GM15510 (cell line): ENCODE results near the gene SEL1L.

Experiments
- POLR2A ChIP-seq: IDR thresholded peaks from 3 replicates; pipeline ENCODE4 v1.6.1; 2011; ENCODE audit warnings: borderline replicate concordance; ENCODE audit not compliant: insufficient read length; ENCODE audit errors: extremely low read depth

SEL1L gene

GRCh38 chr14:81440041-81440440 is 93.6 kb downstream of the SEL1L start:
- TF ChIP-seq POLR2A, result no peak

DNA sequence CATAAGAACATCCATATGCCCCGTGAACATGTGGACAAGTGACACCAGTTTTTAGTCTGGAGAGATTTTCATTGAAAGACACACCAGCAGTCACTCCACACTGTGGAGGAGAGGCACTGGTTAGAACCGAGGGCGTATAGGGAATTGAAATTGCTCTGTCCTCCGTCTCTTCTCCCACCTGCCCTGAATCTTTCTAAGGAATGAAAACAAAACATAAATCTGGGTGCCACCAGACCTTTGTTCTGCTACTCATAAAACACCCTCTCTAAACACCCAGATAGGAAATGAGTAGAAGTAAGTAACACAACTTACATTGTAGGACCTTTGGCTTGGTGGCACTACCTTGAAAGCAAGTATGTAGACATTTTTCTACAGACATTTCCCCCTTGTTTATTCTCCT is 96.4 kb downstream of the SEL1L start:
- TF ChIP-seq POLR2A, result no peak

DNA sequence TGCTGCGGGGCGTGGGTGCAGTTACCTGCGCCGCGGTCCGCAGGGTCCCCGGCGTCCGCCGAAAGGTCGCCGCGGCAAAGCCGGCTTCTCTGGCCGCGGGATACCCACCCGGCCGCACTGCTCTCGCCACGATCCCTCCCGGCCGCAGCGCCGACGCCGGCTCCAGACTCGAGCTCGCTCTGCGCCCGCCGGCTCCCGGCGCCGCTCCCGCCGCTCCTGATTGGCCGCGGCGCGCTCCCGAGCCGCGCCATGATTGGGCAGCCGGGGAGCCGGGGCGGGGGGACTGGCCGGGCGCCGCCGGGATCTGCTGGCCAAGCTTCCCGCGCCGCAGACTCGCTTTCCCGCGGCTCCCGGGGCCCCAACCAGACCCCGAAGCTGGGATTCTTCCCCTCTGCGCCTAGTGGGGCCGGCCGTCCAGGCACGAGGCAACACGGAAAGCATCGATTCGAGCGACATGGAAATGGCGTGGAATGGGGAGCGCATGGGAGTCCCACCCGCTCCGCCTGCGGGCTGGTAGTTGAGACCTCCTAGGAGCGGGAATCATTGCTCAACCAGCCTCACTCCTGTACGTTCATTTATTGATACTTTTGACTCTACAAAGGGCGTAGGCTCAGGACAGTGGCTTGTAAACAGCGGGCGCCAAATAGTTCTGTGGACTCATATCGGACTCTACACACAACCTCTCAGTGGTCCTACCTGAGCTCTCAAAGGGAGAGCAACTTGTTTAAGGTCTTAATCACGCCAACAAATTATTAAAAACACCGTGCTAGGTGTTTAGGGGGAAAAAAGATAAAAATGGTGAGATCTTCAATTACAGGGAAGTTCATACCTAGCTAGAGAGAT is 97.1 kb downstream of the SEL1L start:
- no peak for TF ChIP-seq POLR2A

DNA sequence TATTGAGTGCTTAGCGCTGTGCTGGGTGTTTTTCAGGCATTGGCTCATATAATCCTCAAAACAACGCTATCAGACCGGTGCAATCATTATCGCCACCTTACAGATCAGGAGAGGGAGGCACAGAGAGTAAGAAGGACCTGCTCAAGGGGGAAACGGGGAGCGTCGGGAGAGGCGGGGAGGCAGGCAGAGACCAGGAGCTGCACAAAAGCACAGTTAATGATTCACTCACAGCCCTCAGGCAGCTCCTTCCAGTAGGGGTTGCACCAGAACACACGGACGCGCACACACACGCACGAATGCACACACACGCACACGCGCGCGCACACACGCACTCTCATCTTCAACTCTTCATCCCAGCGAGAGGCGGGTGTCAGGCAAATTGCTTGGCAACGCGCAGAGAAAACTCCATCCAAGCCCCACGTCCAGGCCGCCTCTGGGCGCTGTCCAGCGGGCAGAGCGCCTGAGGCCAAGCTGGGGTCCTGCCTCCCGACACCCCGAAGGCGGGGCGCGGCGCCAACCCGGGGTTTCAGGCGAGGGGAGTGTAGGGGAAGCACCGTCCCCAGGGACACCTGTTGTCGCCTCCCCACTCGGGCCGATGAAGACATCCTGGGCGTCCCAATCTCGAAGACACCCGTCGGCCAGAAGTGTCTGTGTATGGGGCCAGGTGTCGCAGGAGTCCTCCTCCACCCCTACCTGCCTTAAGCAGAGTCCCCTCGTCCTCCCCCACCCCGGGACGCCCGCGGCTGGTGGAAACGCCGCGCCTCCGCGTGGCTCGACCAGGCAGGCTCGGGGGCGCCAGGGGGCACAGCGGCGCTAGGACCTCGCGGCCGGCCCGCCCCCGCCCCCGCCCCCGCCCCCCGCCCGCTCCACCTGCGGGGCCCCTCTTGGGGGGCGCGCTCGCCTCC is 98.0 kb downstream of the SEL1L start:
- no peak for TF ChIP-seq POLR2A

DNA sequence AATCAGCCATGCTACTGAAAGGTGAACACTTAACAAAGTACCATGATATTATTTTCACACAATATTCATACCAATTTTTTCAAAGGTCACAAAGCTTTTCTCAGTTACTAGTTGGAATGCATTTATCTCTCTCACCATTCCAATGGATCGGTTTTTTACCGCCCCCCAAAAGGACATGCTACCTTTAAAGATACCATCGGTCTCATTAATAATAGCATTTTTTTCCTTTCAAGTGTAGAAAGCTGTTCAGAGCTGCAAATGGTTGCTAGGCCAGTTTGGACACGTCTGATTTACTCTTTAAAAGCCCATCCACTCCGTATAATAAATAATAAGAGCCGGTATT is 98.6 kb downstream of the SEL1L start:
- no peak for TF ChIP-seq POLR2A

DNA sequence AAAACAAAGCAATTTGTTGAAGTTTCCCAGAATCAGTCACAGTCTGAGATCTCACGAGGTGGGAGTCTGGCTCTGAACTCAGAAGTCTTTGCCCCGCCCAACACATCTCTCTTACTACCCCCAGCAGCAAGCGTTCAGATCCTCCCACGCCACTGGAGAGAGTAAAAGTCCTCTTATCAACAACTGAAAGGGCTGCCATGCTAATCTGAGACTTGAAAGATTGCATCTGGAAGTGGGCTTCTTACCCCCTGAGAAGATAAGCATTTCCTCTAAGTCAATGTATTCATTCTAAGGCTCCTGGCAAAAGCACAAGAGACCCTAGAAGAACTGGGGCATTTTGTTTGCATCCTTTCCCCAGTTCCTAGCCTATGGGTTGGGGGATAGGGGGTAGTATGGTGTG is 99.4 kb downstream of the SEL1L start:
- TF ChIP-seq POLR2A, result no peak

DNA sequence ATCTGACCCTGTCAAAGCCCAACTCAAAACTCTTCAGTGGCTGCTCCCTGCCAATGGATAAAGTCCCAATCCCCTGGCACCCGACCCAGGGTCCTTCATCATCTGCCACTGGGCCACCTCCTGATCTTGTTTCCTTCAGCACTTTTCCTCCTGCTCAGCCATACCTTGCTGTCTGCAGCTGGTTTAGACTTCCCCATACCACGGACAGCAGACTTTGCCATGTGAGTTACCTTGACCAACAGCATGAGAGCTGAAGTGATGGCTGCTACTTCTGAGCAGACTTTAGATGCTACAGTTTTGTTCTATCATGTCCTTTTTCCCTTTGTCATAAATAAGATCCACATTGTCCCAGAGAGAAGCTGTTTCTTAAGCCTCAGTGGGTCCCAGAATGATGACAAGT is 100.3 kb downstream of the SEL1L start:
- no peak for TF ChIP-seq POLR2A

GRCh38 chr14:81432219-81432661 is 101.4 kb downstream of the SEL1L start:
- no peak for TF ChIP-seq POLR2A

GRCh38 chr14:81430235-81430634 is 103.4 kb downstream of the SEL1L start:
- TF ChIP-seq POLR2A, result no peak

DNA sequence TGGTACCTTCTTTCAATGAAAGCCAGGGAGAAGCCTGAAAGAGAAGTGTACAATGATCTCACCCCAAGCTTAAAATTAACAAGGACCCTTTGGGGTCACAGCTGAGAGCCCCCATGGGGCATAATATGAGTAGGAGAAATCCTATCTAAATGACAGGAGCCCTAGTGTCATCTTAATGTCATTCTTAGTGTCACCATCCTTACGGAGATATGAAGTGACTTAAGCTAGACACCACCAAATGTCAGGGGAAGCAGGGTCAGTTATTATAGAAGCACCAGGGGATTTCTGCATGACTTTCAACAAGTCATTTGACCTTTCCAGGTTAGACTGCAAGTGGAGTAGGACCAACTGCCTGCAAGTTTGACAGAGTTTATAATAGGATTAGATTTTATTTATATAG is 104.6 kb downstream of the SEL1L start:
- no peak for TF ChIP-seq POLR2A

GRCh38 chr14:81427348-81428058 is 106.2 kb downstream of the SEL1L start:
- no peak for TF ChIP-seq POLR2A

- no peak for TF ChIP-seq POLR2A
Measured at GRCh38 chr14:81423504-81423903, 110.1 kb downstream of the SEL1L start.
